Measurements from ENCODE around the gene RTP4.
A peak's percentile ranks its signal among the peaks of the same experiment; 100 is the strongest.

RTP4 gene, protein sequence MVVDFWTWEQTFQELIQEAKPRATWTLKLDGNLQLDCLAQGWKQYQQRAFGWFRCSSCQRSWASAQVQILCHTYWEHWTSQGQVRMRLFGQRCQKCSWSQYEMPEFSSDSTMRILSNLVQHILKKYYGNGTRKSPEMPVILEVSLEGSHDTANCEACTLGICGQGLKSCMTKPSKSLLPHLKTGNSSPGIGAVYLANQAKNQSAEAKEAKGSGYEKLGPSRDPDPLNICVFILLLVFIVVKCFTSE
- total RNA-seq = 1.5 to 7.7 (median 4.0) reads per million in 9 experiments

DNA sequence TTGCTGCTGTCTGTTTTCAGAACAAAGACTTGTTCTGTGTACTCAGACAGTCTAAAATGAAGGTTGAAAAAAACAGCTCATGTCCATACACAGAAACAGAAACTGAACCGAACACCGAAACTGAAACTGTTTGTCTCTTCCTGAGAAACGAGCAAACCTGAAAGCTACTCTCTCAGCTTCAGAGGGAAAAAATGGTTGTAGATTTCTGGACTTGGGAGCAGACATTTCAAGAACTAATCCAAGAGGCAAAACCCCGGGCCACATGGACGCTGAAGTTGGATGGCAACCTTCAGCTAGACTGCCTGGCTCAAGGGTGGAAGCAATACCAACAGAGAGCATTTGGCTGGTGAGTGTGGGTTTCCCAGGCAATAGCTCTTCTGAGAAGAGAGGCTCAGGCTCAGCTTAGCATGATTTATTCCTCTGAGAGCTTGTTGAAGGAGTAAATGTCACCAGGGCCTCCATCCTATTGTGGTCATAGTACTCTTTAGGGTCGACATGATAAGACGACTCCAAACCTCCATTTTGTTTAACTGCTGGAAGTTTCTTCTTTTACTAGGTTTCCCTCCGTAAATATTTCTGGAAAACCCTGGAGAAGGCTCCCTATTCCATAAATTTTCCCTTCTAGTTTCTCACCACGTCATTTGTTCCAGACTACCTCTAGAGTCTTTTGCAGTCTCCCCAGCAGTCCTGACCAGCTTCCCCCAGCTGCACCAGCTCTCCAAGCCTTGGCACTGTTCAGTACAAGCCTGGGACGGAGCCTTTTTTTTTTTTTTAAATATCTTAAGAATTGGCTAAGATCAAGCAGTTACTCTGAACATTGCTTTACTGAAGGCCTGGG is at the start of gene RTP4:
Gene RTP4 (plus strand): TSS at position 135 of the 838 bp plus-strand sequence. CDS start 57 bp downstream, at position 192.
- ATAC-seq (replicated peaks) = peak; percentile 89
- Mint-ChIP-seq H3K4me3 (peak within 1 kb of the TSS; percentile 93 to 99), H3K4me1 (ENCODE audit: low read depth in 2 of 2) (peaks cover 19 to 27% of the 10 kb centered on the region in 2 donors), H3K9me3 (no peaks in the 10 kb centered on the region), H3K27me3 (no peaks in the 10 kb centered on the region), H3K27ac (peak within 1 kb of the TSS; percentile 99), H3K36me3 (ENCODE audit: insufficient read depth) (peaks cover 6% of the 10 kb centered on the region)
- DNase-seq = peak; percentile 21 to 35 (median 22)

DNA sequence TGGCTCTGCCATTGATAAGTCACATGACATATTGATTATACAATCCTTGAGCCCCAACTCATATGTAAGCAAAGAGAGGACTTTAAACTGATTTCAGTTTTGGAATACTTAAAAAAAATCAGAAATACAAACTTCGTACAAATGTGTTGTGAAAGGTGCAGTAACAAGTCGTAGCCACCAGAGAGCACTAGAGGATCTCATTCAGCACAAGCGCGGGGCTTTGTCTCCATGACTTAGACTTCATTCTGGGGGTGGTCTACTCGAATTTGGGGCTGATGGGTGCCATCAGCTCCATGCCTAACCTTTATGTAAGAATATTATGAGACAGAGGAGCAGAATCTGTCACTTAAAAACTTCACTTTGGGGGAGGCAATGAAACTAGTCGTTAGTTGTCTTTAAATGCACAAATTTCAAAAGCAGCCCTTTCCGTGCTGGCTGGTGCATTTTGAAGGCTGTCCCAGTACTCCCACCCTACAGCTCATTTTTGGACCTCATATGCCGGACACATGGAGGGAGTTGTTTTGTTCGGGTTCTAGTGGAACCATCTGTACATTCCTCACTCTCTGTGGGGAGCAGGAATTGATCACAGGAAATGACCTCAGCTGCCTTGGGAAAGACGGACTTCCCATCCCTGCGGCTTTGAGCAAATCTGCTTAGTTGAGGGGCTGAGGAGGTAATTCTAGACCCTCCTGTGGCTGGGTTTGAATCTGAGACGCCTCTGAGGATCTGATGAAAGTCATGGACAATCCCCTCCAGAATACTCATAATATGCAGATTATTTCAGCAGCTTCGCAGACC is 49.2 kb upstream of the RTP4 start:
- Mint-ChIP-seq H3K27ac (no peak overlapping the region), H3K36me3 (ENCODE audit: insufficient read depth) (no peaks in the 10 kb centered on the region), H3K9me3 (no peaks in the 10 kb centered on the region), H3K4me3 (peak overlapping the region; percentile 30 to 34), H3K4me1 (ENCODE audit: low read depth in 2 of 2) (peaks cover 10 to 11% of the 10 kb centered on the region in 2 donors), H3K27me3 (peaks cover 34 to 39% of the 10 kb centered on the region in 2 donors)
- ATAC-seq (replicated peaks) = peak; percentile 61
- peak; percentile 28 to 46 (median 33) for DNase-seq

DNA sequence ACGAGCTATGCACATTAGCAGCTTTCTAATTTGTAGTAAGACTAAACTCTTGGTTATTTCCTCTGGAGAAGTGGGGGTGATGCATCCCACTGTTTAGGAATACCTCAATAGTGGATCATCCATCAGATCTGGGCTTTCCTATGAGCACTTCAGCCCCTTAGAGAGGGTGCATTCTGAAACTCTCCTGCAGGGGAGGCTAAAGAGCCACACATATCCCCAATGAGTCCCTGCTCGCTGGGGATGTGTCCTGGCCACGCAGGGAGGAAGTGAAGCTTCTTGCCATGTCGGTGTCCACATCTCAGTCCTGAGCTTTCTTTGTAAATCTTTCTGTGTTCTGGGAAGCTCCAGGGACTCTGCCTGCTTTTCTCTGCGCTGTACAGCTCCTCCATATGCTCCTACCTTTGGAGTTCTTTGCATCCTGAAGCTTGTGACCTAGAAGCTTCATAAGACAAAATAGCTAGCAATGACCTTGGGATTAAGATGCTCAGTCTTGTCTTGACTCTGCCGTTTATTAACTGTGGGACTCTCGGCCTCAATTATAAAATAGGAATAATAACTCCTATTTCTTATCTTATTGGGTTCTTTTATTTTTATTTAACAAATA is 48.4 kb upstream of the RTP4 start:
- no peak overlapping the region for H3K27ac Mint-ChIP-seq

DNA sequence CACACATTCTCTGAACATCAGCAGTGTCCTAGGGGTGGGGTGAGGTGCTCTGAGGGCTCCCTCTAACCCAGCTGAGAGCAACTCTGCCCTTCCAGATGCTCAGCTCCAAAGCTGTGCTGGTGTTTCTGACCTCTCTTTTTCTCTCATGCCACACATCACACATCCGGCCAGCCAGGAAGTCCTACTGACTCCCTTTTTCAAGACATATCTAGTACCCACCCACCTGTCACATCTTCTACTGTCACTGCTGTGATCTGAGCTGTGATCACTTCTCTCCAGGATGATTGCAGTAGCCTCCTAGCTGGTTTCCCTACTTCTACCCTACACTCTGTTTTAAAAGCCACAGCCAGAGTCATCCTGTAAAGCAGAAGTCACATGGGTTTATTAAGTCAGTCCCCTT is 46.4 kb upstream of the RTP4 start:
- no peak for ATAC-seq (replicated peaks)
- no peak for DNase-seq
- Mint-ChIP-seq H3K9me3 (no peaks in the 10 kb centered on the region), H3K4me1 (ENCODE audit: low read depth in 2 of 2) (peaks cover 10 to 11% of the 10 kb centered on the region in 2 donors), H3K36me3 (ENCODE audit: insufficient read depth) (no peaks in the 10 kb centered on the region), H3K27ac (no peak overlapping the region), H3K27me3 (peaks cover 20 to 23% of the 10 kb centered on the region in 2 donors), H3K4me3 (no peak overlapping the region)

More for the DNA sequence above, 48.4 kb upstream of the RTP4 start:
- DNase-seq = peak; percentile 45 to 67 (median 56)
- Mint-ChIP-seq H3K4me3 (no peak overlapping the region), H3K4me1 (ENCODE audit: low read depth in 2 of 2) (peaks cover 10 to 11% of the 10 kb centered on the region in 2 donors), H3K27me3 (peaks cover 26 to 31% of the 10 kb centered on the region in 2 donors), H3K9me3 (no peaks in the 10 kb centered on the region), H3K36me3 (ENCODE audit: insufficient read depth) (no peaks in the 10 kb centered on the region)
- ATAC-seq (replicated peaks) = peak; percentile 87

DNA sequence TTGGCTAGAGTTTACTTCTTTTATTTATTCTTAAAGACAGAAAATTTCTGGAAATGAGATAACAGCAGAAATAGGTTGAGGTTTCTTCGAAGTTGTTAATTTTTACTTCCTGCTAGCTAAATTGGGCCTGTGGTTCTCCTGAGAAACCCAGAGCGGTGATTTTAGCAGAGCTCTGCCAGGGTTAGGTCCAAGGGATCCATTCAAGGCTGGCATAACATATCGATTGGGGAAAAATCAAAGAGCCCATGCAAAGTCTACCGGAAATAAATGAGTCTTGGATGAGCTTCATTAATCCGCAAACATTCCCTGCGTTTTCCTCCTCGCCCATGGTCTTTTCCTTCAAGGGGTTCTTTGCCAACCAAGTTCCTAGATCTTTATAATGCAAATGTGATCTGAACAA is 45.9 kb upstream of the RTP4 start:
- no peaks in the 10 kb centered on the region for H3K9me3 Mint-ChIP-seq
- ATAC-seq (replicated peaks) = no peak
- H3K27ac Mint-ChIP-seq = no peak overlapping the region
- H3K4me1 Mint-ChIP-seq (ENCODE audit: low read depth in 2 of 2) = peaks cover 10 to 11% of the 10 kb centered on the region in 2 donors
- H3K27me3 Mint-ChIP-seq = peaks cover 14 to 18% of the 10 kb centered on the region in 2 donors
- H3K36me3 Mint-ChIP-seq (ENCODE audit: insufficient read depth) = no peaks in the 10 kb centered on the region
- no peak for DNase-seq
- H3K4me3 Mint-ChIP-seq = no peak overlapping the region

DNA sequence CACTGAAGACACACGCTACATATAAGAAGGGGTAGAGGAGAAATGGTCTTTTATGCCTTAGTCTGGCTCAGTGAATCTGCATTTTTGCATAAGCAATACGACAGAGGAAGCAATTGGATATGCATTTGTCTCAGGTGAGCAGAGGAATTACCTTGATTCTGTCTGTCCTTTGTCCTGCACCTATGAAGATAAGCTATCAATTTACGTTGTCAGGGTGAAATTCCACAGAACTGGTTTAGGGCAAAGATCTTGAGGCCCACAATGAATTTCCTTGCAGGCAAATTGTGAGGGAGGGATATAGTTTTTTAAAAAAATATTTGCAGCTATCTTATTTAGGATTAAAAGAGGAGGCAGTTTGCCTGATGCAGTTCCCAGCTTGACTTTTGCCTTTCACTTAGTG is 45.1 kb upstream of the RTP4 start:
- no peak for ATAC-seq (replicated peaks)
- no peak for DNase-seq
- no peaks in the 10 kb centered on the region for H3K9me3 Mint-ChIP-seq

DNA sequence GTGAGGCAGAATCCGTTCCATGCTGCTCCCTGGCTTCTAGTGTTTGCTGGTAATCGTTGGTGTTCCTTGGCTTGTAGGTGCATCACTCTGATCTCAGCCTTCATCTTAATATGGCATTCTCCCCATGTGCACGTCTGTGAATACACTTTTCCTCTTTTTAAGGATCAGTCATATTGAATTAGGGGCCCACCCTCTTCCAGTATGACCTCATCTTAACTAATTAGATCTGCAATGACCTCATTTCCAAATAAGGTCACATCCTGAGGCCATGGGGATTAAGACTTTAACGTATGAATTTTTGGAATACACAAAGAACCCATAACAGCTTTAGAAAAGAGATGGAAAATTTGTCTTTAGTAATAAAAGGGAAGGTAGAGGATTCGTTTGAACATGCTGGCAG is 42.6 kb upstream of the RTP4 start:
- H3K27ac Mint-ChIP-seq = no peak overlapping the region
- no peak for DNase-seq
- no peak for ATAC-seq (replicated peaks)
- H3K4me1 Mint-ChIP-seq (ENCODE audit: low read depth in 2 of 2) = peaks cover 0 to 3% of the 10 kb centered on the region in 2 donors
- H3K4me3 Mint-ChIP-seq = no peak overlapping the region
- peaks cover 11 to 12% of the 10 kb centered on the region in 2 donors for H3K27me3 Mint-ChIP-seq
- H3K9me3 Mint-ChIP-seq = no peaks in the 10 kb centered on the region
- no peaks in the 10 kb centered on the region for H3K36me3 Mint-ChIP-seq (ENCODE audit: insufficient read depth)

More for the DNA sequence above, 45.1 kb upstream of the RTP4 start:
- peaks cover 8 to 10% of the 10 kb centered on the region in 2 donors for H3K27me3 Mint-ChIP-seq
- peaks cover 10 to 11% of the 10 kb centered on the region in 2 donors for H3K4me1 Mint-ChIP-seq (ENCODE audit: low read depth in 2 of 2)
- no peaks in the 10 kb centered on the region for H3K36me3 Mint-ChIP-seq (ENCODE audit: insufficient read depth)
- H3K27ac Mint-ChIP-seq = no peak overlapping the region
- no peak overlapping the region for H3K4me3 Mint-ChIP-seq

DNA sequence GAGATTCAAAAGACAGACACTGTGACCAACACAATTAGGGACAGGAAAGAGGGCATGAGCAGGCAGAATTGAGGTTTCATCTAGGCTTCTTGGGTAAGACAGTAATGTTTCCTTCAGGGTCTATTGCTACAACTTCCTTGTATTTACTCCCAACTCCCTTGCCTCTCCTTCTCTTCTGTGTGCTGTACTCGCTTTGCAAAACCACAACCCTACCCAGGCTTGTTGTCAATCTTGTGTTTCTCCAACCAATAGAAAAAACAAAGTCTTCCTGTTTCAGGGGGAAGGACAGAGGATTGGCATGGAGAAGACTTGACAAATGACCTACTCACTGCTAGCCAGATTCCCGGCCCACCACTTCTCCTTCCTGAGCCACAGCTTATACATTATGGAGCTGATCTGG is 40.3 kb upstream of the RTP4 start:
- ATAC-seq (replicated peaks) = no peak
- H3K4me1 Mint-ChIP-seq (ENCODE audit: low read depth in 2 of 2) = no peaks in the 10 kb centered on the region
- no peaks in the 10 kb centered on the region for H3K9me3 Mint-ChIP-seq
- no peaks in the 10 kb centered on the region for H3K36me3 Mint-ChIP-seq (ENCODE audit: insufficient read depth)
- H3K27ac Mint-ChIP-seq = no peak overlapping the region
- DNase-seq = no peak
- peaks cover 15 to 18% of the 10 kb centered on the region in 2 donors for H3K27me3 Mint-ChIP-seq
- no peak overlapping the region for H3K4me3 Mint-ChIP-seq

DNA sequence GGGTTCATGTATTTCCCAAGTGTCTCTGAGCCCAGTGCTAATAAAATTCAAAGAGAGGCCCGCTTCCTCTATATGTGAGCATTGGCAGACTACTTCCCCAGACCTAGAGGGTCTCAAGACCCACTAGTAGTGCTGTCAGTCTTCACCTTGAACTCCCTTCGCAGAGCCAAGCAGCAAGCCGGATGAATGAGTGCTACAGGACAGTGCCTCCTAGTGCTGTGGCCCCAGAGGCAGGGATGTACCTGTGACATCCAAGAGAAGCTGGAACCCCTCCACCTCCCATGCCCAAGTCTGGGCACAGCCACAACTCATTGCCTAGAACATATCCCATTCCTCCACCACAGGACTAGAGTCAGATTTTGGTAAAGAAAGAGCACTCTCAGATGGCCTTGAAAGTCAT is 39.5 kb upstream of the RTP4 start:
- Mint-ChIP-seq H3K4me1 (ENCODE audit: low read depth in 2 of 2) (no peaks in the 10 kb centered on the region), H3K9me3 (no peaks in the 10 kb centered on the region), H3K36me3 (ENCODE audit: insufficient read depth) (no peaks in the 10 kb centered on the region), H3K27me3 (peaks cover 15 to 19% of the 10 kb centered on the region in 2 donors), H3K4me3 (no peak overlapping the region), H3K27ac (no peak overlapping the region)
- ATAC-seq (replicated peaks) (no peak), DNase-seq (no peak)

DNA sequence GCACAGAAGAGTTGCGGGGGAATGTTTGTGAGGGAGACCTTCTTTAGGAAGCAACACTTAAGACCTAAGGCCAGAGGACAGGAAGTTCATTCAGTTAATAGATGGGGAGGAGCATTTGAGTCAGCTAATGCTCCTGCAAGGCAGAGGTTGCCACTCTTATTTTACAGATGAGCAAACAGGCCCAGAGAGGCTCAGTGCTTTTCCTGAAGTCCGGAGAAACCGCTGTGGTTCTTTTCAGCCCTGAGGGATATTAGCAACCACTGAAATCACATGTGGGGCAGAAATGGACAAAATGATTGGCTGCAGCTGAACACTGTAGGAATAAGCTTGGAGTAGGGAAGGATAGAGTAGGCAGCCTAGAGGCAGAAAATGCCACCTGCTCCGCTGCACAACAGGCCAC is 33.3 kb upstream of the RTP4 start:
- Mint-ChIP-seq H3K4me3 (no peak overlapping the region), H3K27me3 (peaks cover 34 to 52% of the 10 kb centered on the region in 2 donors), H3K4me1 (ENCODE audit: low read depth in 2 of 2) (no peaks in the 10 kb centered on the region), H3K27ac (no peak overlapping the region), H3K36me3 (ENCODE audit: insufficient read depth) (no peaks in the 10 kb centered on the region), H3K9me3 (no peaks in the 10 kb centered on the region)
- no peak for DNase-seq
- no peak for ATAC-seq (replicated peaks)

DNA sequence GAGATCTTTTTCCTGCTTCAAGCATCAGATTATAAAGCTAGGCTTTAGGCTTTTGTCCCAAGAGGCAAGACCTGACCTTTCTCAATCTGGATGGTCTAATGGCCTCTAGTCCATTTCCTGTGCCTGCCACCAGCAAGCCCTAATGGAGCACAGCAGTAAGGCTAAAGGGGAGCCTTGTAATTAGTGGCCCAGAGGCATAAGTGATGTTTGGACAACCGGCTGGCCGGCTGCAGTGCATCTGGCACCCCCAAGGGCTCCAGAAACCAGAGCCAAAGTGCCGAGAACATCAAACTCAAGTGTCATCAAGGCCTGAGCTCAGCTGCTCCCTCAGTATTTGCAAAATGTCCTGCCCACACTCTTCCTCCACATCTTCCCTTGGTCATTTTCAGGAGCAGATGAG is 31.9 kb upstream of the RTP4 start:
- Mint-ChIP-seq H3K9me3 (no peaks in the 10 kb centered on the region), H3K4me3 (no peak overlapping the region), H3K4me1 (ENCODE audit: low read depth in 2 of 2) (no peaks in the 10 kb centered on the region), H3K27me3 (peaks cover 43 to 64% of the 10 kb centered on the region in 2 donors), H3K27ac (no peak overlapping the region), H3K36me3 (ENCODE audit: insufficient read depth) (no peaks in the 10 kb centered on the region)
- ATAC-seq (replicated peaks) = no peak
- no peak for DNase-seq

DNA sequence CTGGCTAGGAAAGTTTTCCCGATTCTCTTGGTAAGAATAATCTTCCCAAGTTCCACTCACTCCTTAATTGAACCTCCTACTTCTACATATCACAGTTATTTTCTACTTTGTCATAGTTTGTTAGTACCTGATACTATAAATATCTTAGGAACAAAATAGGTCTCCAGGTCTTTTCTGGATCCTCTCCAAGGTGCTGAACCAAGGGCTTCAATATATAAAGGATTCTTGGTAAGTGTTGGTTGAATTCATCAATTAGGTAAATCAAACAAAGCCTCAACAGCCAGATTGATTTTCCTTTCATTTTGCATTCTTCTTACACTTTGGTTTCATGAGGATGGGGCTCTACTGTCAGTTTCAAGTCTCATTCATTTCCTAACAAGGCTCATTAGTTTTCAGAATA is 27.6 kb upstream of the RTP4 start:
- ATAC-seq (replicated peaks) (no peak), DNase-seq (no peak)
- Mint-ChIP-seq H3K27ac (no peak overlapping the region), H3K4me1 (ENCODE audit: low read depth in 2 of 2) (no peaks in the 10 kb centered on the region), H3K4me3 (no peak overlapping the region), H3K9me3 (no peaks in the 10 kb centered on the region), H3K36me3 (ENCODE audit: insufficient read depth) (no peaks in the 10 kb centered on the region), H3K27me3 (peaks cover 50% of the 10 kb centered on the region in 2 donors)

DNA sequence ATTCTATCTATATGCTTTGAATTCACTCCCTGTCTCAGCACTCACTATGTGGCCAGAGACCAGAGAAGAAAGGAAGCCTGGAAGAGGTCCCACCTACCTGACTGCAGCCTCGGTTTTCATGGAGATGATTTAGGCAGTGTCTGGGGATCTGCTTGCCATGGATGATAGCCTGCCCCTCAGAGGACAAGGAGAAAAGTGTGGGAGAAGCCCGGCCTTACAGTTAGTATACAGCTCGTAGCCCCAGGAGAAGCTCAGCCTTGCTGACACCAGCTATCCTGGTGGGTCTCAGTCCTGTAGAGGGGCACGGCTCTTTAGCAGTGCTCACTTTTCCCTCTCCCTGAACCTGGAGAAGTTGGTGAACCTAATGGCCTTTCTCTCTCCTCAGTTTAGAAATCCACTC is 25.9 kb upstream of the RTP4 start:
- no peaks in the 10 kb centered on the region for H3K4me1 Mint-ChIP-seq (ENCODE audit: low read depth in 2 of 2)
- no peak for ATAC-seq (replicated peaks)
- no peak for DNase-seq
- no peak overlapping the region for H3K4me3 Mint-ChIP-seq
- no peak overlapping the region for H3K27ac Mint-ChIP-seq
- H3K27me3 Mint-ChIP-seq = peaks cover 38 to 42% of the 10 kb centered on the region in 2 donors
- H3K9me3 Mint-ChIP-seq = no peaks in the 10 kb centered on the region
- H3K36me3 Mint-ChIP-seq (ENCODE audit: insufficient read depth) = no peaks in the 10 kb centered on the region
